CD14-positive monocyte (primary cell): ENCODE data around the gene OGFOD2. TPM values are rescaled to one million over a fixed set of nuclear protein-coding genes. Genes with fewer than 3 reads are reported as not detected.

Source experiments
- DNase-seq, 3 donors: peaks; one replicate each; pipeline ENCODE4 v3.0.0-alpha.2; 2011 to 2022
- H2AFZ ChIP-seq: 2 replicates; pipeline ENCODE4 v1.6.0; 2012; ENCODE audit warnings: mild to moderate bottlenecking, low read depth, low read length, inconsistent platforms; ENCODE audit not compliant: insufficient read depth, poor library complexity, severe bottlenecking
- H3K27ac ChIP-seq, 2 donors: 1 replicate in 1 of 2; 2 replicates in 1 of 2; pipeline ENCODE4 v1.5.1; 2012 to 2013; ENCODE audit warnings: low read length in 2 of 2, control low read depth in 1 of 2, inconsistent platforms in 1 of 2, low read depth in 1 of 2, mild to moderate bottlenecking in 1 of 2
- H3K27me3 ChIP-seq, 2 donors: one replicate each; pipeline versions ENCODE4 v1.6.0 to v1.6.1; 2011 to 2013; ENCODE audit warnings: low read length in 2 of 2; ENCODE audit not compliant: control insufficient read depth in 2 of 2, insufficient read depth in 2 of 2
- H3K36me3 ChIP-seq, 2 donors: replicated peaks in 1 of 2; 1 replicate in 1 of 2; 2 replicates in 1 of 2; pipeline versions ENCODE4 v1.5.1 to v1.6.1; 2012 to 2013; ENCODE audit warnings: low read length in 2 of 2, control low read depth in 1 of 2, inconsistent platforms in 1 of 2, mild to moderate bottlenecking in 1 of 2; ENCODE audit not compliant: insufficient read depth in 2 of 2, control insufficient read depth in 1 of 2
- H3K4me1 ChIP-seq, 2 donors: 1 replicate in 1 of 2; 2 replicates in 1 of 2; pipeline versions ENCODE4 v1.5.1 to v1.6.1; 2012 to 2013; ENCODE audit warnings: low read length in 2 of 2, control low read depth in 1 of 2, inconsistent platforms in 1 of 2, mild to moderate bottlenecking in 1 of 2, moderate library complexity in 1 of 2; ENCODE audit not compliant: insufficient read depth in 2 of 2, control insufficient read depth in 1 of 2
- H3K4me2 ChIP-seq: replicated peaks from 2 replicates; pipeline ENCODE3; 2012; ENCODE audit warnings: low read length, moderate library complexity, mild to moderate bottlenecking; ENCODE audit not compliant: poor library complexity, severe bottlenecking; ENCODE audit errors: extremely low read depth
- H3K4me3 ChIP-seq, 3 experiments: fragments of 200-600 bp in 1 of 3; sonication (generic) in 1 of 3; replicated peaks in 1 of 3; 1 replicate in 2 of 3; 2 replicates in 1 of 3; pipeline ENCODE4 v1.5.1; 2011 to 2013; ENCODE audit warnings: low read length in 3 of 3, mild to moderate bottlenecking in 3 of 3, control low read depth in 2 of 3, low read depth in 2 of 3, inconsistent platforms in 1 of 3, moderate library complexity in 1 of 3
- H3K79me2 ChIP-seq: 2 replicates; pipeline ENCODE4 v1.6.0; 2012; ENCODE audit warnings: mild to moderate bottlenecking, control low read depth, inconsistent platforms, low read length, moderate library complexity; ENCODE audit not compliant: insufficient read depth
- H3K9ac ChIP-seq: 2 replicates; pipeline ENCODE4 v1.6.0; 2017; ENCODE audit warnings: low read length, mild to moderate bottlenecking; ENCODE audit not compliant: insufficient read depth, poor library complexity, severe bottlenecking
- H3K9me3 ChIP-seq, 2 donors: replicated peaks in 1 of 2; 1 replicate in 1 of 2; 2 replicates in 1 of 2; pipeline versions ENCODE4 v1.5.1 to v1.6.1; 2012 to 2013; ENCODE audit warnings: low read length in 2 of 2, control low read depth in 1 of 2; ENCODE audit not compliant: control insufficient read depth in 1 of 2, insufficient read depth in 1 of 2
- H4K20me1 ChIP-seq: 2 replicates; pipeline ENCODE4 v1.6.0; 2012; ENCODE audit warnings: mild to moderate bottlenecking, low read length, control low read depth, moderate library complexity; ENCODE audit not compliant: insufficient read depth
- H3K27ac Mint-ChIP-seq, 7 donors: one replicate each; pipeline ENCODE4 v1.8.0; 2020; ENCODE audit warnings: mild to moderate bottlenecking in 7 of 7, mixed read lengths in 7 of 7, moderate library complexity in 6 of 7, inconsistent platforms in 2 of 7
- H3K27me3 Mint-ChIP-seq, 3 donors: one replicate each; pipeline ENCODE4 v1.8.0; 2021 to 2022; ENCODE audit warnings: low read depth in 3 of 3, mild to moderate bottlenecking in 3 of 3, mixed read lengths in 3 of 3, moderate library complexity in 3 of 3, inconsistent platforms in 1 of 3
- H3K36me3 Mint-ChIP-seq, 2 donors: one replicate each; pipeline ENCODE4 v1.8.0; 2020; ENCODE audit warnings: mixed read lengths in 2 of 2, inconsistent platforms in 1 of 2, mild to moderate bottlenecking in 1 of 2
- H3K4me1 Mint-ChIP-seq: one replicate; pipeline ENCODE4 v1.8.0; 2020; ENCODE audit warnings: mild to moderate bottlenecking, mixed read lengths
- H3K4me3 Mint-ChIP-seq, 2 donors: one replicate each; pipeline ENCODE4 v1.8.0; 2020; ENCODE audit warnings: mild to moderate bottlenecking in 2 of 2, mixed read lengths in 2 of 2, moderate library complexity in 1 of 2
- H3K9me3 Mint-ChIP-seq, 7 donors: one replicate each; pipeline ENCODE4 v1.8.0; 2020 to 2022; ENCODE audit warnings: mixed read lengths in 7 of 7, mild to moderate bottlenecking in 6 of 7, moderate library complexity in 6 of 7, inconsistent platforms in 2 of 7
- WGBS: methylation state at CpG from one replicate; pipeline ENCODE4 v1.1.5; 2013; ENCODE audit warnings: missing lambda C conversion rate; ENCODE audit not compliant: insufficient coverage; 5-methylcytosine and 5-hydroxymethylcytosine counted together
- intact Hi-C, 2 donors: fragments of 100-400 bp; cut with micrococcal nuclease; formaldehyde crosslinking; loops; one replicate each; pipeline versions ENCODE4 v1.15.0 to v1.15.1; 2023
- polyA plus RNA-seq, 3 donors: library from polyadenylated mRNA; depleted of rRNA in 1 of 3; unstranded in 2 of 3; stranded (reverse) in 1 of 3; fragments of 300-500 nt in 2 of 3; fragments of >200 nt in 1 of 3; fragmentation: Illumina TruSeq in 2 of 3; gene quantifications; 1 replicate in 2 of 3; 2 replicates in 1 of 3; pipeline ENCODE4 v1.2.3, GENCODE V29; 2012 to 2021
- TF ChIP-seq, protein P1 (sequence below): fragments of 200-600 bp; IDR thresholded peaks from one replicate; pipeline ENCODE4 v1.8.0; 2022; ENCODE audit warnings: antibody characterized with exemption, mild to moderate bottlenecking

The OGFOD2 gene
- polyA plus RNA-seq, 3 donors = 13.0 to 30.3 (median 13.6) TPM

DNA sequence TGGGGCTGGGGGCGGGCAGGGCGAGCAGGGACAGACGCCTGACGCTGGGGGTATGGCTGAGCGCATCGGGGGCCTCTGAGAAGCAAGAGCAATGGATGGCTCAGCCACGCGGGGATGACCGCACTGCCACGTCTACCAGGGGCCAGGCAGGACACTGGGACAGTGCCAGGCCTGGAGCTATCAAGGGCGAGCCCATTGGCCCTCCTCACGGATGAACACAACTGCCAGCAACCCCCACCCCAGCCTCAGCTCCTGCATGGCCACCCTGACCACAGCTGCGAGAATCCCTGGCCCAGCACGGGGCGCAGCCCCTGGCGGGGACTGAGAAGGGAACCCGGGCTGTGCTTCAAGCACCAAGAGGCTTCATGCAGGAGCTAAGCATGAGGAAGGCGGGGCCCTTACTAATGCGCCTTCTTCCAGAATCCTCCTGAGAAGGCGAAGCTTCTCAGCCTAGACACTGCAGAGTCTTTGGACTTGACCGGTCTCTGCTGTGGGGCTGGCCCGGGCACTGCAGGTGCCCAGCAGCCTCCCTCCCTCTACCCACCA, 14.9 kb downstream of the OGFOD2 start:
- Histone ChIP-seq H3K27ac (no peak overlapping the region), H3K27me3 (no peaks in the 10 kb centered on the region), H3K79me2 (no peaks in the 10 kb centered on the region), H3K9me3 (no peaks in the 10 kb centered on the region), H3K4me1 (peaks cover 6 to 7% of the 10 kb centered on the region in 2 donors), H4K20me1 (no peaks in the 10 kb centered on the region), H3K4me3 (no peak overlapping the region), H3K4me2 (no peak overlapping the region), H3K36me3 (no peaks in the 10 kb centered on the region), H2AFZ (no peak overlapping the region), H3K9ac (no peak overlapping the region)
- Mint-ChIP-seq H3K9me3 (no peaks in the 10 kb centered on the region), H3K36me3 (no peaks in the 10 kb centered on the region), H3K4me3 (no peak overlapping the region), H3K4me1 (peaks cover 6% of the 10 kb centered on the region), H3K27ac (no peak overlapping the region), H3K27me3 (peaks cover 0 to 2% (median 0%) of the 10 kb centered on the region in 3 donors)
- intact Hi-C loops = no loop called here
- no peak for DNase-seq
- WGBS = 95% methylated on average over 14 of the region's 22 CpGs
- TF ChIP-seq, protein P1, sequence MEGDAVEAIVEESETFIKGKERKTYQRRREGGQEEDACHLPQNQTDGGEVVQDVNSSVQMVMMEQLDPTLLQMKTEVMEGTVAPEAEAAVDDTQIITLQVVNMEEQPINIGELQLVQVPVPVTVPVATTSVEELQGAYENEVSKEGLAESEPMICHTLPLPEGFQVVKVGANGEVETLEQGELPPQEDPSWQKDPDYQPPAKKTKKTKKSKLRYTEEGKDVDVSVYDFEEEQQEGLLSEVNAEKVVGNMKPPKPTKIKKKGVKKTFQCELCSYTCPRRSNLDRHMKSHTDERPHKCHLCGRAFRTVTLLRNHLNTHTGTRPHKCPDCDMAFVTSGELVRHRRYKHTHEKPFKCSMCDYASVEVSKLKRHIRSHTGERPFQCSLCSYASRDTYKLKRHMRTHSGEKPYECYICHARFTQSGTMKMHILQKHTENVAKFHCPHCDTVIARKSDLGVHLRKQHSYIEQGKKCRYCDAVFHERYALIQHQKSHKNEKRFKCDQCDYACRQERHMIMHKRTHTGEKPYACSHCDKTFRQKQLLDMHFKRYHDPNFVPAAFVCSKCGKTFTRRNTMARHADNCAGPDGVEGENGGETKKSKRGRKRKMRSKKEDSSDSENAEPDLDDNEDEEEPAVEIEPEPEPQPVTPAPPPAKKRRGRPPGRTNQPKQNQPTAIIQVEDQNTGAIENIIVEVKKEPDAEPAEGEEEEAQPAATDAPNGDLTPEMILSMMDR = no peak

GRCh38 chr12:122990561-122990960, 15.5 kb downstream of the OGFOD2 start:
- Histone ChIP-seq H2AFZ (no peak overlapping the region), H3K79me2 (no peaks in the 10 kb centered on the region), H3K9ac (no peak overlapping the region), H3K36me3 (no peaks in the 10 kb centered on the region), H3K9me3 (no peaks in the 10 kb centered on the region), H3K4me3 (no peak overlapping the region), H3K4me1 (peaks cover 0 to under 1% of the 10 kb centered on the region in 2 donors), H3K27ac (no peak overlapping the region), H4K20me1 (no peaks in the 10 kb centered on the region), H3K4me2 (no peak overlapping the region), H3K27me3 (no peaks in the 10 kb centered on the region)
- Mint-ChIP-seq H3K27me3 (peaks cover 0 to 2% (median 0%) of the 10 kb centered on the region in 3 donors), H3K36me3 (no peaks in the 10 kb centered on the region), H3K9me3 (no peaks in the 10 kb centered on the region), H3K4me1 (peaks cover under 1% of the 10 kb centered on the region), H3K4me3 (no peak overlapping the region), H3K27ac (no peak overlapping the region)
- DNase-seq = no peak
- intact Hi-C loops = no loop called here
- WGBS = 95% methylated on average over 11 of the region's 13 CpGs
- TF ChIP-seq, protein P1 = no peak
